H1 (cell line): ENCODE data around the gene ST14. TPM values are rescaled to one million over a fixed set of nuclear protein-coding genes. Genes with fewer than 3 reads are reported as not detected.
A peak's percentile ranks its signal among the peaks of the same experiment; 100 is the strongest.

ENCODE experiments used
- CTCF ChIA-PET: fragments of 300-600 bp; sonication (Branson Sonifier 250); formaldehyde crosslinking; loops from one replicate; lab custom pipeline; 2021; ENCODE audit not compliant: partially characterized antibody; lab: Charles Lee
- POLR2A ChIA-PET: fragments of 300-600 bp; sonication (Branson Sonifier 250); formaldehyde crosslinking; loops from one replicate; lab custom pipeline; 2021; ENCODE audit warnings: inconsistent platforms; ENCODE audit not compliant: partially characterized antibody; lab: Charles Lee
- DNase-seq, 2 experiments: peaks; one replicate each; pipeline versions ENCODE4 v3.0.0 to v3.0.0-alpha.2; 2010 to 2022; ENCODE audit warnings: low spot score in 2 of 2, low read depth in 1 of 2, mixed read lengths in 1 of 2
- FAIRE-seq: peaks from 2 replicates; lab custom pipeline; 2011; peaks lifted over from hg19 to GRCh38; lab: Jason Lieb, UNC
- H2AFZ ChIP-seq: 2 replicates; pipeline ENCODE4 v1.8.1; 2012; ENCODE audit warnings: low read length, inconsistent platforms
- H2AK5ac ChIP-seq: 2 replicates; pipeline ENCODE4 v1.6.1; 2013; ENCODE audit warnings: low read depth, low read length
- H2BK120ac ChIP-seq: replicated peaks from 2 replicates; pipeline ENCODE3; 2013; ENCODE audit warnings: low read depth, low read length, inconsistent platforms
- H2BK12ac ChIP-seq: 2 replicates; pipeline ENCODE4 v1.6.1; 2013; ENCODE audit warnings: low read depth, low read length
- H2BK15ac ChIP-seq: 2 replicates; pipeline ENCODE4 v1.6.1; 2013; ENCODE audit warnings: low read length
- H2BK20ac ChIP-seq: 2 replicates; pipeline ENCODE4 v1.6.1; 2013; ENCODE audit warnings: low read length
- H2BK5ac ChIP-seq: 2 replicates; pipeline ENCODE4 v1.6.1; 2013; ENCODE audit warnings: low read depth, low read length
- H3K14ac ChIP-seq: 2 replicates; pipeline ENCODE4 v1.6.1; 2013; ENCODE audit warnings: inconsistent platforms; ENCODE audit not compliant: insufficient read length
- H3K18ac ChIP-seq: 2 replicates; pipeline ENCODE4 v1.6.1; 2013; ENCODE audit warnings: low read length; ENCODE audit errors: extremely low read depth
- H3K23ac ChIP-seq: 2 replicates; pipeline ENCODE4 v1.6.1; 2013; ENCODE audit warnings: inconsistent platforms; ENCODE audit not compliant: insufficient read length
- H3K23me2 ChIP-seq: 2 replicates; pipeline ENCODE4 v1.6.1; 2013; ENCODE audit warnings: low read depth, low read length
- H3K27ac ChIP-seq: 2 replicates; pipeline ENCODE4 v1.6.1; 2011; ENCODE audit warnings: low read depth, low read length, inconsistent platforms
- H3K27me3 ChIP-seq, 4 experiments: replicated peaks in 1 of 4; 1 replicate in 1 of 4; 2 replicates in 3 of 4; pipeline versions ENCODE4 v1.6.1 to v1.8.1; 2011 to 2013; ENCODE audit warnings: low read length in 3 of 4, mild to moderate bottlenecking in 3 of 4, inconsistent platforms in 2 of 4, mixed read lengths in 2 of 4, moderate library complexity in 1 of 4; ENCODE audit not compliant: control insufficient read depth in 3 of 4, insufficient read depth in 3 of 4; ENCODE audit errors: extremely low read depth in 1 of 4
- H3K36me3 ChIP-seq, 4 experiments: 2 replicates each; pipeline versions ENCODE4 v1.6.1 to v1.8.1; 2011 to 2013; ENCODE audit warnings: mild to moderate bottlenecking in 4 of 4, low read length in 3 of 4, moderate library complexity in 2 of 4, control low read depth in 1 of 4, inconsistent platforms in 1 of 4; ENCODE audit not compliant: insufficient read depth in 4 of 4, control insufficient read depth in 2 of 4
- H3K4ac ChIP-seq: replicated peaks from 2 replicates; pipeline ENCODE3; 2013; ENCODE audit warnings: low read length, low read depth, mixed read lengths, inconsistent platforms; ENCODE audit not compliant: insufficient read length
- H3K4me1 ChIP-seq, 4 experiments: replicated peaks in 1 of 4; 1 replicate in 1 of 4; 2 replicates in 3 of 4; pipeline versions ENCODE4 v1.6.1 to v1.8.1; 2011 to 2013; ENCODE audit warnings: low read length in 3 of 4, inconsistent platforms in 2 of 4, mixed read lengths in 1 of 4; ENCODE audit not compliant: insufficient read depth in 4 of 4, control insufficient read depth in 3 of 4
- H3K4me2 ChIP-seq, 2 experiments: 2 replicates each; pipeline versions ENCODE4 v1.6.1 to v1.8.1; 2011 to 2013; ENCODE audit warnings: low read depth in 2 of 2, low read length in 2 of 2, control low read depth in 1 of 2, inconsistent platforms in 1 of 2, mild to moderate bottlenecking in 1 of 2; ENCODE audit not compliant: insufficient read depth in 1 of 2
- H3K4me3 ChIP-seq, 4 experiments: fragments of 200-600, 300-600 bp in 1 of 4; sonication (generic), shearing (Covaris generic), sonication (Bioruptor Twin) in 1 of 4; 2 replicates each; pipeline versions ENCODE4 v1.5.1 to v1.8.1; 2011 to 2016; ENCODE audit warnings: low read length in 4 of 4, low read depth in 3 of 4, control low read depth in 2 of 4, inconsistent platforms in 2 of 4, mild to moderate bottlenecking in 2 of 4, mixed read lengths in 1 of 4, moderate library complexity in 1 of 4; ENCODE audit not compliant: insufficient read depth in 2 of 4; ENCODE audit errors: extremely low read depth in 1 of 4
- H3K56ac ChIP-seq: replicated peaks from 2 replicates; pipeline ENCODE3; 2013; ENCODE audit warnings: low read depth, mild to moderate bottlenecking, mixed read lengths, low read length, inconsistent platforms; ENCODE audit not compliant: insufficient read length
- H3K79me1 ChIP-seq: 2 replicates; pipeline ENCODE4 v1.6.1; 2013; ENCODE audit warnings: low read depth, low read length, control low read depth
- H3K79me2 ChIP-seq, 2 experiments: 2 replicates each; pipeline versions ENCODE4 v1.6.1 to v1.8.1; 2012 to 2013; ENCODE audit warnings: low read length in 2 of 2, mild to moderate bottlenecking in 2 of 2, inconsistent platforms in 1 of 2; ENCODE audit not compliant: insufficient read depth in 2 of 2, control insufficient read depth in 1 of 2
- H3K9ac ChIP-seq, 4 experiments: replicated peaks in 1 of 4; 1 replicate in 1 of 4; 2 replicates in 3 of 4; pipeline versions ENCODE4 v1.6.1 to v1.8.1; 2011 to 2013; ENCODE audit warnings: low read depth in 3 of 4, low read length in 3 of 4, control low read depth in 2 of 4, mild to moderate bottlenecking in 2 of 4, moderate library complexity in 2 of 4, inconsistent platforms in 1 of 4; ENCODE audit errors: extremely low read depth in 1 of 4
- H3K9me3 ChIP-seq, 2 experiments: 2 replicates each; pipeline versions ENCODE4 v1.6.1 to v1.8.1; 2012 to 2013; ENCODE audit warnings: mild to moderate bottlenecking in 2 of 2, moderate library complexity in 2 of 2, control low read depth in 1 of 2, inconsistent platforms in 1 of 2, low read depth in 1 of 2, low read length in 1 of 2, mixed read lengths in 1 of 2; ENCODE audit not compliant: insufficient read depth in 2 of 2
- H4K20me1 ChIP-seq, 2 experiments: replicated peaks in 1 of 2; 2 replicates each; pipeline versions ENCODE3 to v1.8.1; 2011 to 2013; ENCODE audit warnings: inconsistent platforms in 2 of 2, low read length in 2 of 2, mild to moderate bottlenecking in 1 of 2; ENCODE audit not compliant: insufficient read depth in 2 of 2, control insufficient read depth in 1 of 2
- H4K5ac ChIP-seq: 2 replicates; pipeline ENCODE4 v1.6.1; 2013; ENCODE audit warnings: low read length, low read depth, mixed read lengths, inconsistent platforms; ENCODE audit not compliant: insufficient read length
- H4K8ac ChIP-seq: 2 replicates; pipeline ENCODE4 v1.8.0; 2013; ENCODE audit warnings: mild to moderate bottlenecking, moderate library complexity, low read length, inconsistent platforms; ENCODE audit not compliant: insufficient read depth; ENCODE audit errors: extremely low read depth
- H4K91ac ChIP-seq: replicated peaks from 2 replicates; pipeline ENCODE3; 2013; ENCODE audit warnings: low read length, mixed read lengths, inconsistent platforms; ENCODE audit not compliant: insufficient read length
- RXRA ChIP-seq: IDR thresholded peaks from 2 replicates; pipeline ENCODE4 v1.6.1; 2011; ENCODE audit warnings: low read depth, mild to moderate bottlenecking, low read length, moderate library complexity; ENCODE audit not compliant: insufficient read depth
- YY1 ChIP-seq: IDR thresholded peaks from 2 replicates; pipeline ENCODE4 v1.6.1; 2011; ENCODE audit warnings: low read depth, mild to moderate bottlenecking, low read length
- WGBS, 2 experiments: shearing (Covaris generic) in 1 of 2; methylation state at CpG; one replicate each; pipeline versions ENCODE4 v1.1.6 to v1.1.7; 2013 to 2015; ENCODE audit warnings: low lambda C conversion rate in 2 of 2, mixed read lengths in 2 of 2, inconsistent platforms in 1 of 2, low coverage in 1 of 2, missing lambda C conversion rate in 1 of 2; ENCODE audit not compliant: insufficient replicate concordance in 2 of 2, insufficient coverage in 1 of 2, insufficient read length in 1 of 2; ENCODE audit errors: extremely low coverage in 1 of 2, missing lambda C conversion rate in 1 of 2; 5-methylcytosine and 5-hydroxymethylcytosine counted together
- polyA plus RNA-seq, 7 experiments: library from polyadenylated mRNA; depleted of rRNA in 3 of 7; stranded (reverse) in 5 of 7; unstranded in 2 of 7; fragments of >200 nt in 5 of 7; fragments of 200-250 nt in 2 of 7; gene quantifications; 1 replicate in 5 of 7; 2 replicates in 1 of 7; 4 replicates in 1 of 7; pipeline versions ENCODE4 v1.2.1 to v1.2.3, GENCODE V29; 2011 to 2013; ENCODE audit warnings: missing spikeins in 2 of 7, mixed read lengths in 2 of 7
- total RNA-seq: library from RNA; stranded (reverse); fragmentation: NEBNext Ultra II Directional; extraction: Animal tissue kit (Norgen Biotek cat#: 25700); gene quantifications from 2 replicates; pipeline ENCODE4 v1.2.1, GENCODE V29; 2021

Gene ST14
- total and polyA plus RNA-seq, 2 of the 8 experiments (the other 6 are each of a cell fraction or from before 2014, with no cell fraction given): 22.4 to 24.9 TPM

DNA sequence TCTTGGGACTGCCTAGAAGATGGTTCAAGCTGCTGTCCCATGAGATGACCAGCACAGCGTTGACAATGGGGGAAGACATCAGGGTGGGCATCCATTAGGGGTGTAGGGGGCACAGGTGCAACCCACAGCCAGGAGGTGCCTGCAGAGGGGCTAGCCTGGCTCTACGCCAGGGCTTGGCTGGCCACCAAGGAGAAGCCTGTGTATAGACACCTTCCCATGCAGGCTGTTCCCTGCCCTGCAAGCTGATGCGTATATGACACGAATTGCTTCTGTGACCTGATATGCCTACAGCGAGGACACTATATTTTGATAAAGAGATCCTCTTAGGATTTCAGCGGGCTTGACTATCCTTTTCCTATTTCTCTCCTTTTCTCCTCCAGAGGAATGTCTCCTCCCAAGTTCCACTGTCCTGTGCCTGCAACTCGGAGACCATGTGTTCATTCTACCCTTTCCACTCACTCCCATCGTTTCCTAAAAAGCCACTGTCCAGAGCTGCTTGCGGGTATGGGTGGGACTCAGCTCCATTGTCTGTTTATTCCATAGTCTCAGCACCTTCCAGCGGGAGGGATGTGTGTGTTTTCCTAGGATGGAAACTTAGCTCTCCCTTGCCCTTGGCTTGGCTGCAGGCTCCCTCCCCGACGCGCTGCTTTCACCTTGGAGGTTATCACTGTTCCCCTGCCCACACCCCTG is 56.1 kb downstream of the ST14 start:
- H3K79me2 ChIP-seq: no peaks in the 10 kb centered on the region
- no peaks in the 10 kb centered on the region for H3K27me3 ChIP-seq
- no peak overlapping the region for H3K14ac ChIP-seq
- H3K9me3 ChIP-seq: no peaks in the 10 kb centered on the region; a peak in 1 of 4 replicates
- peaks cover 0 to 3% of the 10 kb centered on the region in 2 experiments for H4K20me1 ChIP-seq
- no peak overlapping the region for H3K4me3 ChIP-seq
- no peak overlapping the region for H2AK5ac ChIP-seq
- H3K79me1 ChIP-seq: no peaks in the 10 kb centered on the region
- H3K23me2 ChIP-seq: no peaks in the 10 kb centered on the region
- ChIA-PET CTCF (interaction anchor here (0.6 to 3.1 kb wide), 13 partner anchors 8 to 334 kb away, joined by 3 to 18 read pairs (median 4); partner anchors contain the start of gene ADAMTS8), POLR2A (interaction anchor here (0.8 to 1.1 kb wide), 2 partner anchors 200 to 212 kb away, joined by 3 read pairs; partner anchors contain the start of gene ADAMTS8)
- no peak overlapping the region for H4K8ac ChIP-seq
- H2AFZ ChIP-seq: no peak overlapping the region
- H4K5ac ChIP-seq: no peak overlapping the region
- H3K23ac ChIP-seq: no peak overlapping the region
- WGBS, 2 experiments: 96% methylated on average over 13 of the region's 13 CpGs; no CpG with 5 or more reads in 1 of the 2 experiments
- peaks cover 0 to 16% (median 12%) of the 10 kb centered on the region in 4 experiments; a peak in 6 of 7 replicates for H3K4me1 ChIP-seq
- no peak overlapping the region for H2BK20ac ChIP-seq
- no peak overlapping the region for H3K27ac ChIP-seq
- FAIRE-seq (no peak), DNase-seq (peak in 1 of 2 experiments; percentile 43)
- H4K91ac ChIP-seq: peak overlapping the region; percentile 41
- no peak overlapping the region for H3K4me2 ChIP-seq
- H3K9ac ChIP-seq: no peak overlapping the region
- no peak overlapping the region for H2BK120ac ChIP-seq
- no peak overlapping the region for H2BK15ac ChIP-seq
- no peak overlapping the region for H3K18ac ChIP-seq
- H3K56ac ChIP-seq: no peak overlapping the region
- H3K4ac ChIP-seq: peak overlapping the region; percentile 29
- H2BK12ac ChIP-seq: 0 out of 2 replicates have a peak overlapping the region, but pooled peaks have one; percentile 55
- no peaks in the 10 kb centered on the region; a peak in 1 of 8 replicates for H3K36me3 ChIP-seq
- peak overlapping the region; percentile 4; the same call in 1 of the 2 replicates for H2BK5ac ChIP-seq
- TF ChIP-seq RXRA: no peak
- TF ChIP-seq YY1: no peak
